Measurements from ENCODE around the gene SNX19. TPM values are rescaled to one million over a fixed set of nuclear protein-coding genes. Genes with fewer than 3 reads are reported as not detected.

SNX19 gene
- total and polyA plus RNA-seq, 8 donors = 34.1 to 66.4 (median 43.1) TPM

- no peaks in the 10 kb centered on the region for H3K4me1 ChIP-seq
- H3K4me3 ChIP-seq = no peak overlapping the region
- no peaks in the 10 kb centered on the region for H3K36me3 ChIP-seq
- H3K27ac ChIP-seq = no peak overlapping the region
- no peaks in the 10 kb centered on the region for H3K9me3 ChIP-seq
- ATAC-seq = no peak
- H3K27me3 ChIP-seq = no peaks in the 10 kb centered on the region
- TF ChIP-seq CTCF (IDR thresholded peaks at IDR 0.05) = no peak
- no peak for DNase-seq
- intact Hi-C loops (cut with DNase I) = no loop called here
These were observed 67.7 kb downstream of the SNX19 start for GRCh38 chr11:130848361-130849214.

GRCh38 chr11:130847517-130847916 lies 68.8 kb downstream of the SNX19 start:
- Histone ChIP-seq H3K27me3 (no peaks in the 10 kb centered on the region), H3K4me3 (no peak overlapping the region), H3K27ac (no peak overlapping the region), H3K36me3 (no peaks in the 10 kb centered on the region), H3K9me3 (no peaks in the 10 kb centered on the region), H3K4me1 (no peaks in the 10 kb centered on the region)
- no peak for DNase-seq
- TF ChIP-seq CTCF (IDR thresholded peaks at IDR 0.05) = no peak
- intact Hi-C loops (cut with DNase I) = no loop called here
- ATAC-seq = peak; percentile 55

- intact Hi-C loops (cut with DNase I) = no loop called here
- H3K27ac ChIP-seq = no peak overlapping the region
- H3K27me3 ChIP-seq = no peaks in the 10 kb centered on the region
- no peak overlapping the region for H3K4me3 ChIP-seq
- no peak for TF ChIP-seq CTCF (IDR thresholded peaks at IDR 0.05)
- H3K4me1 ChIP-seq = no peaks in the 10 kb centered on the region
- no peaks in the 10 kb centered on the region for H3K36me3 ChIP-seq
- H3K9me3 ChIP-seq = no peaks in the 10 kb centered on the region
- no peak for DNase-seq
- ATAC-seq = no peak
These were observed 69.7 kb downstream of the SNX19 start for GRCh38 chr11:130846606-130847005.

- Histone ChIP-seq H3K9me3 (peaks cover 0 to 4% of the 10 kb centered on the region in 2 donors), H3K4me3 (no peak overlapping the region), H3K4me1 (no peaks in the 10 kb centered on the region), H3K36me3 (no peaks in the 10 kb centered on the region), H3K27me3 (no peaks in the 10 kb centered on the region), H3K27ac (no peak overlapping the region)
- no peak for TF ChIP-seq CTCF (IDR thresholded peaks at IDR 0.05)
- peak; percentile 76 for ATAC-seq
- no peak for DNase-seq
- intact Hi-C loops (cut with DNase I) = no loop called here
These were observed 74.3 kb downstream of the SNX19 start for GRCh38 chr11:130842001-130842400.

GRCh38 chr11:130840679-130841078 lies 75.6 kb downstream of the SNX19 start:
- ATAC-seq = no peak
- Histone ChIP-seq H3K4me3 (no peak overlapping the region), H3K4me1 (no peaks in the 10 kb centered on the region), H3K9me3 (peaks cover 0 to 5% of the 10 kb centered on the region in 2 donors), H3K27me3 (no peaks in the 10 kb centered on the region), H3K27ac (no peak overlapping the region), H3K36me3 (no peaks in the 10 kb centered on the region)
- intact Hi-C loops (cut with DNase I) = no loop called here
- DNase-seq = no peak
- TF ChIP-seq CTCF (IDR thresholded peaks at IDR 0.05) = no peak
